HepG2 (cell line): Measurements from ENCODE around the gene DNAJC5. TPM values are rescaled to one million over a fixed set of nuclear protein-coding genes. Genes with fewer than 3 reads are reported as not detected.

Source experiments
- ATAC-seq: fragments of 200-7000 bp; cut with Tn5 transposase; 3 replicates; pipeline ENCODE4 v1.9.1; 2020; ENCODE audit warnings: mild to moderate bottlenecking, moderate library complexity
- BruUV-seq: library from RNA; stranded (reverse); fragments of 400-500 nt; replicated peaks from 2 replicates; lab custom pipeline; 2021; lab: Mats Ljungman, UMichigan
- CTCF ChIA-PET: fragments of 300-600 bp; formaldehyde crosslinking; extraction: SDS; loops from one replicate; lab custom pipeline; 2021; ENCODE audit warnings: low total read pairs, inconsistent platforms, low intra/inter-chr PET ratio; lab: Yijun Ruan, JAX
- POLR2A ChIA-PET: fragments of 350-600 bp; sonication (Branson Sonifier 250); formaldehyde crosslinking; loops from one replicate; lab custom pipeline; 2020; ENCODE audit warnings: antibody characterized with exemption, inconsistent platforms; lab: Yijun Ruan, JAX
- DNase-seq: peaks from one replicate; pipeline ENCODE4 v3.0.0-alpha.2; 2015; ENCODE audit warnings: low spot score
- FAIRE-seq: peaks from 3 replicates; lab custom pipeline; 2011; peaks lifted over from hg19 to GRCh38; lab: Jason Lieb, UNC
- H2AFZ ChIP-seq: one replicate; pipeline ENCODE4 v1.6.1; 2011; ENCODE audit warnings: low read length, inconsistent platforms
- H3K27ac ChIP-seq: fragments of 300-600 bp; 3 replicates; pipeline ENCODE4 v1.8.0; 2011; ENCODE audit warnings: mixed run types, mild to moderate bottlenecking, mixed read lengths, low read length, inconsistent platforms; ENCODE audit not compliant: insufficient read depth; ENCODE audit errors: extremely low read length
- H3K27me3 ChIP-seq, 2 experiments: fragments of 200-600 bp in 1 of 2; 2 replicates in 1 of 2; 3 replicates in 1 of 2; pipeline versions ENCODE4 v1.6.0 to v1.8.0; 2011; ENCODE audit warnings: low read length in 2 of 2, mild to moderate bottlenecking in 2 of 2, moderate library complexity in 2 of 2, inconsistent platforms in 1 of 2; ENCODE audit not compliant: insufficient read depth in 2 of 2, control insufficient read depth in 1 of 2
- H3K36me3 ChIP-seq, 2 experiments: fragments of 200-600 bp in 1 of 2; replicated peaks in 1 of 2; 2 replicates in 1 of 2; 3 replicates in 1 of 2; pipeline versions ENCODE4 v1.5.1 to v1.8.0; 2011; ENCODE audit warnings: low read length in 2 of 2, inconsistent platforms in 1 of 2; ENCODE audit not compliant: insufficient read depth in 2 of 2, control insufficient read depth in 1 of 2
- H3K4me1 ChIP-seq: 2 replicates; pipeline ENCODE4 v1.5.1; 2012; ENCODE audit warnings: low read length, inconsistent platforms; ENCODE audit not compliant: insufficient read depth
- H3K4me2 ChIP-seq: 2 replicates; pipeline ENCODE4 v1.6.0; 2011; ENCODE audit warnings: low read depth, low read length, inconsistent platforms
- H3K4me3 ChIP-seq, 3 experiments: fragments of 200-600 bp in 1 of 3; sonication (generic), shearing (Covaris generic) in 1 of 3; replicated peaks in 1 of 3; 2 replicates each; pipeline ENCODE4 v1.5.1; 2011 to 2016; ENCODE audit warnings: low read length in 3 of 3, inconsistent platforms in 2 of 3, low read depth in 2 of 3, mild to moderate bottlenecking in 2 of 3, control low read depth in 1 of 3, mixed read lengths in 1 of 3; ENCODE audit not compliant: insufficient read depth in 1 of 3
- H3K79me2 ChIP-seq: one replicate; pipeline ENCODE4 v1.6.1; 2011; ENCODE audit warnings: low read length, inconsistent platforms; ENCODE audit not compliant: insufficient read depth
- H3K9ac ChIP-seq: 2 replicates; pipeline ENCODE4 v1.6.0; 2011; ENCODE audit warnings: mild to moderate bottlenecking, low read depth, low read length, inconsistent platforms; ENCODE audit not compliant: insufficient read depth
- H3K9me3 ChIP-seq: 2 replicates; pipeline ENCODE4 v1.5.1; 2012; ENCODE audit warnings: mild to moderate bottlenecking, low read length
- H4K20me1 ChIP-seq: 2 replicates; pipeline ENCODE4 v1.6.0; 2011; ENCODE audit warnings: inconsistent platforms, mild to moderate bottlenecking, low read length, moderate library complexity; ENCODE audit not compliant: insufficient read depth
- AGO2 ChIP-seq: fragments of 200-400 bp; formaldehyde crosslinking; optimal IDR thresholded peaks from 2 replicates; pipeline ENCODE3; 2017; ENCODE audit warnings: mild to moderate bottlenecking, low read depth, low read length, moderate library complexity
- MBNL3 ChIP-seq: fragments of 250-450 bp; sonication (Bioruptor Pico); conservative IDR thresholded peaks from 2 replicates; pipeline ENCODE4 v1.8.0; 2022; ENCODE audit warnings: mild to moderate bottlenecking, inconsistent platforms
- RBM22 ChIP-seq: fragments of 200-400 bp; formaldehyde crosslinking; optimal IDR thresholded peaks from 2 replicates; pipeline ENCODE3; 2017; ENCODE audit warnings: mild to moderate bottlenecking, low read length, moderate library complexity
- SALL1 ChIP-seq: sonication (generic); formaldehyde crosslinking; IDR thresholded peaks from 2 replicates; pipeline ENCODE4 v1.8.0; 2022; ENCODE audit warnings: mild to moderate bottlenecking, missing genetic modification reagents
- SNAPC2 ChIP-seq: sonication (generic); formaldehyde crosslinking; IDR thresholded peaks from 2 replicates; pipeline ENCODE4 v1.8.1; 2022; ENCODE audit warnings: mild to moderate bottlenecking, missing genetic modification reagents
- STAT5B ChIP-seq: sonication (generic); formaldehyde crosslinking; IDR thresholded peaks from 2 replicates; pipeline ENCODE4 v1.4.0; 2020; ENCODE audit warnings: missing genetic modification reagents
- UBTF ChIP-seq: sonication (generic); formaldehyde crosslinking; IDR thresholded peaks from 2 replicates; pipeline ENCODE4 v1.4.0; 2020; ENCODE audit warnings: mild to moderate bottlenecking, missing genetic modification reagents
- ZFAT ChIP-seq: sonication (generic); formaldehyde crosslinking; conservative IDR thresholded peaks from 2 replicates; pipeline ENCODE4 v1.8.1; 2023; ENCODE audit warnings: missing genetic modification reagents, inconsistent platforms
- ZNF550 ChIP-seq: sonication (generic); formaldehyde crosslinking; IDR thresholded peaks from 2 replicates; pipeline ENCODE4 v1.4.0; 2020; ENCODE audit warnings: mild to moderate bottlenecking, missing genetic modification reagents, borderline replicate concordance
- ZNF687 ChIP-seq: sonication (generic); formaldehyde crosslinking; IDR thresholded peaks from 2 replicates; pipeline ENCODE4 v1.5.1; 2020; ENCODE audit warnings: mild to moderate bottlenecking, missing genetic modification reagents, moderate library complexity
- WGBS: methylation state at CpG from one replicate; pipeline ENCODE4 v1.1.6; 2017; ENCODE audit warnings: low lambda C conversion rate; 5-methylcytosine and 5-hydroxymethylcytosine counted together
- in situ Hi-C: cut with HindIII; loops from 2 replicates; pipeline ENCODE4 v1.10.0; 2017; ENCODE audit warnings: low pct_unique_long_range_greater_than_20kb; ENCODE audit not compliant: extremely low pct_ligation_motif_present
- intact Hi-C: fragments of 100-400 bp; cut with micrococcal nuclease; formaldehyde crosslinking; loops from one replicate; pipeline ENCODE4 v1.10.0; 2022; ENCODE audit not compliant: unreplicated experiment
- polyA plus RNA-seq, 8 experiments: library from polyadenylated mRNA; depleted of rRNA in 3 of 8; stranded (reverse) in 7 of 8; unstranded in 1 of 8; fragments of >200 nt; fragmentation: Illumina TruSeq in 4 of 8; extraction: Trizol in 4 of 8; gene quantifications; 2 replicates each; pipeline versions ENCODE4 v1.2.1 to v1.2.3, GENCODE V29; 2011 to 2016; ENCODE audit warnings: low read depth in 4 of 8, missing spikeins in 1 of 8, mixed read lengths in 1 of 8; ENCODE audit not compliant: insufficient read depth in 1 of 8
- total RNA-seq, 5 experiments: library from RNA; depleted of rRNA; stranded (reverse); fragments of >200 nt; fragmentation: Illumina TruSeq; extraction: Trizol; gene quantifications; 2 replicates each; pipeline ENCODE4 v1.2.3, GENCODE V29; 2016; ENCODE audit warnings: low read depth in 1 of 5
- TF ChIP-seq, protein P1 (sequence below): sonication (generic); formaldehyde crosslinking; IDR thresholded peaks from 2 replicates; pipeline ENCODE4 v1.4.0; 2020; ENCODE audit warnings: mild to moderate bottlenecking, low read depth, missing genetic modification reagents
- TF ChIP-seq, protein P2 (sequence below): sonication (generic); formaldehyde crosslinking; IDR thresholded peaks from 2 replicates; pipeline ENCODE4 v1.4.0; 2020; ENCODE audit warnings: missing genetic modification reagents

DNAJC5 gene
- total and polyA plus RNA-seq, 2 of the 13 experiments (the other 11 are each of a cell fraction or from before 2014, with no cell fraction given): 42.8 to 64.5 TPM

GRCh38 chr20:63891061-63892002 lies 3.6 kb upstream of the DNAJC5 start:
- in situ Hi-C loops: no loop called here
- no TSS peak for BruUV-seq
- POLR2A ChIA-PET: interaction anchor here (1.8 kb wide), 1 partner anchor 26 kb away, joined by 6 read pairs; the partner anchor contains the start of gene TPD52L2
- TF ChIP-seq ZFAT (CRISPR knock-in tag): no peak
- TF ChIP-seq AGO2: peak; percentile 69
- no peak for TF ChIP-seq ZNF550 (CRISPR knock-in tag)
- TF ChIP-seq SALL1: peak; percentile 28; the same call in 1 of the 2 replicates
- TF ChIP-seq MBNL3 (CRISPR knock-in tag): no peak
- TF ChIP-seq SNAPC2 (CRISPR knock-in tag): no peak
- TF ChIP-seq, protein P1, sequence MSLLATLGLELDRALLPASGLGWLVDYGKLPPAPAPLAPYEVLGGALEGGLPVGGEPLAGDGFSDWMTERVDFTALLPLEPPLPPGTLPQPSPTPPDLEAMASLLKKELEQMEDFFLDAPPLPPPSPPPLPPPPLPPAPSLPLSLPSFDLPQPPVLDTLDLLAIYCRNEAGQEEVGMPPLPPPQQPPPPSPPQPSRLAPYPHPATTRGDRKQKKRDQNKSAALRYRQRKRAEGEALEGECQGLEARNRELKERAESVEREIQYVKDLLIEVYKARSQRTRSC (CRISPR knock-in tag): no peak
- TF ChIP-seq STAT5B: no peak
- TF ChIP-seq ZNF687 (CRISPR knock-in tag): peak; percentile 35; the same call in 1 of the 2 replicates
- TF ChIP-seq, protein P2, sequence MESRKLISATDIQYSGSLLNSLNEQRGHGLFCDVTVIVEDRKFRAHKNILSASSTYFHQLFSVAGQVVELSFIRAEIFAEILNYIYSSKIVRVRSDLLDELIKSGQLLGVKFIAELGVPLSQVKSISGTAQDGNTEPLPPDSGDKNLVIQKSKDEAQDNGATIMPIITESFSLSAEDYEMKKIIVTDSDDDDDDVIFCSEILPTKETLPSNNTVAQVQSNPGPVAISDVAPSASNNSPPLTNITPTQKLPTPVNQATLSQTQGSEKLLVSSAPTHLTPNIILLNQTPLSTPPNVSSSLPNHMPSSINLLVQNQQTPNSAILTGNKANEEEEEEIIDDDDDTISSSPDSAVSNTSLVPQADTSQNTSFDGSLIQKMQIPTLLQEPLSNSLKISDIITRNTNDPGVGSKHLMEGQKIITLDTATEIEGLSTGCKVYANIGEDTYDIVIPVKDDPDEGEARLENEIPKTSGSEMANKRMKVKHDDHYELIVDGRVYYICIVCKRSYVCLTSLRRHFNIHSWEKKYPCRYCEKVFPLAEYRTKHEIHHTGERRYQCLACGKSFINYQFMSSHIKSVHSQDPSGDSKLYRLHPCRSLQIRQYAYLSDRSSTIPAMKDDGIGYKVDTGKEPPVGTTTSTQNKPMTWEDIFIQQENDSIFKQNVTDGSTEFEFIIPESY (CRISPR knock-in tag): peak; percentile 99
- TF ChIP-seq RBM22: peak; percentile 77
- TF ChIP-seq UBTF (CRISPR knock-in tag): no peak

More at GRCh38 chr20:63891061-63892002, 3.6 kb upstream of the DNAJC5 start:
- Histone ChIP-seq H4K20me1 (peaks cover 12% of the 10 kb centered on the region; the same call in 1 of the 2 replicates), H3K9me3 (no peaks in the 10 kb centered on the region), H3K79me2 (peaks cover 8% of the 10 kb centered on the region), H3K36me3 (peaks cover 31 to 49% of the 10 kb centered on the region in 2 experiments), H3K27ac (no peak overlapping the region), H3K4me1 (peaks cover 8% of the 10 kb centered on the region), H2AFZ (no peak overlapping the region), H3K9ac (no peak overlapping the region), H3K4me3 (no peak overlapping the region), H3K27me3 (no peaks in the 10 kb centered on the region; a peak in 1 of 5 replicates), H3K4me2 (no peak overlapping the region)
- ATAC-seq (no peak), FAIRE-seq (no peak), DNase-seq (no peak)
- intact Hi-C loops: no loop called here
- CTCF ChIA-PET: no interaction called here
- 96% methylated on average over 25 of the region's 29 CpGs for WGBS
